Measurements from ENCODE around the gene SCAF8. TPM values are rescaled to one million over a fixed set of nuclear protein-coding genes. Genes with fewer than 3 reads are reported as not detected.
"Not testable (repeated sequence)": the region's sequence is repeated elsewhere in the genome, so short reads cannot be mapped to it uniquely, and the experiment has no call there.

Gene SCAF8
- total and polyA plus RNA-seq, 8 donors: 34.3 to 57.6 (median 54.7) TPM

GRCh38 chr6:154742891-154743290 is 9.7 kb downstream of the SCAF8 start:
- intact Hi-C loops (cut with DNase I): no loop called here
- H3K4me1 ChIP-seq: peaks cover 0 to 79% of the 10 kb centered on the region in 2 donors
- TF ChIP-seq CTCF (IDR thresholded peaks at IDR 0.05): no peak
- H3K27ac ChIP-seq: no peak overlapping the region
- H3K9me3 ChIP-seq: no peaks in the 10 kb centered on the region
- H3K36me3 ChIP-seq: peaks cover 0 to 8% of the 10 kb centered on the region in 2 donors
- H3K4me3 ChIP-seq: no peak overlapping the region
- ATAC-seq (no peak), DNase-seq (no peak)
- H3K27me3 ChIP-seq: no peaks in the 10 kb centered on the region

GRCh38 chr6:154744029-154744745 is 11.0 kb downstream of the SCAF8 start:
- H3K36me3 ChIP-seq; H3K9me3 ChIP-seq; intact Hi-C loops (cut with DNase I); H3K4me3 ChIP-seq; DNase-seq; H3K27ac ChIP-seq; H3K27me3 ChIP-seq; ATAC-seq: not testable (repeated sequence)
- H3K4me1 ChIP-seq: peaks cover 0 to 76% of the 10 kb centered on the region in 2 donors

- no peak for ATAC-seq
- no peaks in the 10 kb centered on the region for H3K27me3 ChIP-seq
These were observed 12.0 kb downstream of the SCAF8 start for GRCh38 chr6:154745243-154745642.

GRCh38 chr6:154749341-154749740 is 16.1 kb downstream of the SCAF8 start:
- Histone ChIP-seq H3K4me1 (peaks cover 0 to 57% of the 10 kb centered on the region in 2 donors), H3K9me3 (no peaks in the 10 kb centered on the region), H3K36me3 (no peaks in the 10 kb centered on the region), H3K27me3 (no peaks in the 10 kb centered on the region), H3K4me3 (no peak overlapping the region), H3K27ac (no peak overlapping the region)
- intact Hi-C loops (cut with DNase I): no loop called here
- TF ChIP-seq CTCF (IDR thresholded peaks at IDR 0.05): no peak
- no peak for ATAC-seq
- DNase-seq: no peak

More at GRCh38 chr6:154745243-154745642, 12.0 kb downstream of the SCAF8 start:
- DNase-seq: no peak
- no peak overlapping the region for H3K4me3 ChIP-seq
- H3K36me3 ChIP-seq: peaks cover 0 to 8% of the 10 kb centered on the region in 2 donors
- peaks cover 0 to 66% of the 10 kb centered on the region in 2 donors for H3K4me1 ChIP-seq
- no peak for TF ChIP-seq CTCF (IDR thresholded peaks at IDR 0.05)
- H3K9me3 ChIP-seq: no peaks in the 10 kb centered on the region
- intact Hi-C loops (cut with DNase I): no loop called here
- no peak overlapping the region for H3K27ac ChIP-seq

- Histone ChIP-seq H3K4me1 (peaks cover 0 to 49% of the 10 kb centered on the region in 2 donors), H3K27ac (no peak overlapping the region), H3K36me3 (no peaks in the 10 kb centered on the region), H3K4me3 (no peak overlapping the region), H3K27me3 (no peaks in the 10 kb centered on the region), H3K9me3 (no peaks in the 10 kb centered on the region)
- no peak for TF ChIP-seq CTCF (IDR thresholded peaks at IDR 0.05)
- intact Hi-C loops (cut with DNase I): no loop called here
- ATAC-seq: no peak
- no peak for DNase-seq
These were observed 18.0 kb downstream of the SCAF8 start for GRCh38 chr6:154751011-154751800.

All from left lung (tissue), 10 donors.